HepG2 (cell line): Measurements from ENCODE around the gene CYP2A6. TPM values are rescaled to one million over a fixed set of nuclear protein-coding genes. Genes with fewer than 3 reads are reported as not detected.

ENCODE experiments used
- ASH2L ChIP-seq: fragments of 300-600, 200-600 bp; sonication (generic); IDR thresholded peaks from 2 replicates; pipeline ENCODE4 v1.7.0; 2017; ENCODE audit warnings: low read depth, mild to moderate bottlenecking, moderate library complexity, mixed read lengths, low read length; ENCODE audit not compliant: insufficient read length
- CREB3 ChIP-seq: sonication (generic); formaldehyde crosslinking; IDR thresholded peaks from 2 replicates; pipeline ENCODE4 v1.5.0; 2020; ENCODE audit warnings: missing genetic modification reagents
- CREBL2 ChIP-seq: sonication (generic); formaldehyde crosslinking; IDR thresholded peaks from 2 replicates; pipeline ENCODE4 v1.8.1; 2023; ENCODE audit warnings: missing genetic modification reagents, mild to moderate bottlenecking, borderline replicate concordance
- PHB2 ChIP-seq: fragments of 450-650 bp; IDR thresholded peaks from 2 replicates; pipeline ENCODE4 v1.6.1; 2018; ENCODE audit not compliant: partially characterized antibody
- PRDM10 ChIP-seq: sonication (generic); formaldehyde crosslinking; IDR thresholded peaks from 2 replicates; pipeline ENCODE4 v1.4.0; 2020; ENCODE audit warnings: low read depth, missing genetic modification reagents
- SP4 ChIP-seq: sonication (generic); formaldehyde crosslinking; IDR thresholded peaks from 2 replicates; pipeline ENCODE4 v1.8.1; 2023; ENCODE audit warnings: mild to moderate bottlenecking, missing genetic modification reagents
- TBL1XR1 ChIP-seq: fragments of 150-350 bp; IDR thresholded peaks from 2 replicates; pipeline ENCODE4 v1.6.1; 2014; ENCODE audit warnings: borderline replicate concordance, low read length; ENCODE audit not compliant: partially characterized antibody
- TSC22D2 ChIP-seq: sonication (generic); formaldehyde crosslinking; IDR thresholded peaks from 2 replicates; pipeline ENCODE4 v1.5.1; 2020; ENCODE audit warnings: missing genetic modification reagents, mild to moderate bottlenecking, borderline replicate concordance
- ZBTB14 ChIP-seq: sonication (generic); formaldehyde crosslinking; IDR thresholded peaks from 2 replicates; pipeline ENCODE4 v1.4.0; 2020; ENCODE audit warnings: missing genetic modification reagents
- ZNF362 ChIP-seq: sonication (generic); formaldehyde crosslinking; IDR thresholded peaks from 2 replicates; pipeline ENCODE4 v1.4.0; 2020; ENCODE audit warnings: missing genetic modification reagents, mild to moderate bottlenecking, borderline replicate concordance
- ZNF530 ChIP-seq: sonication (generic); formaldehyde crosslinking; IDR thresholded peaks from 2 replicates; pipeline ENCODE4 v1.5.0; 2020; ENCODE audit warnings: low read depth, mild to moderate bottlenecking, missing genetic modification reagents
- ZNF563 ChIP-seq: sonication (generic); formaldehyde crosslinking; IDR thresholded peaks from 2 replicates; pipeline ENCODE4 v1.8.0; 2022; ENCODE audit warnings: mild to moderate bottlenecking, moderate library complexity, missing genetic modification reagents
- ZNF672 ChIP-seq: sonication (generic); formaldehyde crosslinking; IDR thresholded peaks from 2 replicates; pipeline ENCODE4 v1.8.1; 2022; ENCODE audit warnings: missing genetic modification reagents
- ZNF703 ChIP-seq: sonication (generic); formaldehyde crosslinking; IDR thresholded peaks from 2 replicates; pipeline ENCODE4 v1.5.1; 2020; ENCODE audit warnings: missing genetic modification reagents, mild to moderate bottlenecking, moderate library complexity, borderline replicate concordance
- ZNF770 ChIP-seq: sonication (generic); formaldehyde crosslinking; IDR thresholded peaks from 2 replicates; pipeline ENCODE4 v1.5.0; 2020; ENCODE audit warnings: mild to moderate bottlenecking, missing genetic modification reagents
- ZNF780A ChIP-seq: sonication (generic); formaldehyde crosslinking; IDR thresholded peaks from 2 replicates; pipeline ENCODE4 v1.8.0; 2022; ENCODE audit warnings: mild to moderate bottlenecking, missing genetic modification reagents, moderate library complexity
- polyA plus RNA-seq, 8 experiments: library from polyadenylated mRNA; depleted of rRNA in 3 of 8; stranded (reverse) in 7 of 8; unstranded in 1 of 8; fragments of >200 nt; fragmentation: Illumina TruSeq in 4 of 8; extraction: Trizol in 4 of 8; gene quantifications; 2 replicates each; pipeline versions ENCODE4 v1.2.1 to v1.2.3, GENCODE V29; 2011 to 2016; ENCODE audit warnings: low read depth in 4 of 8, missing spikeins in 1 of 8, mixed read lengths in 1 of 8; ENCODE audit not compliant: insufficient read depth in 1 of 8
- total RNA-seq, 5 experiments: library from RNA; depleted of rRNA; stranded (reverse); fragments of >200 nt; fragmentation: Illumina TruSeq; extraction: Trizol; gene quantifications; 2 replicates each; pipeline ENCODE4 v1.2.3, GENCODE V29; 2016; ENCODE audit warnings: low read depth in 1 of 5

Gene CYP2A6
- total and polyA plus RNA-seq, 2 of the 13 experiments (the other 11 are each of a cell fraction or from before 2014, with no cell fraction given), result not detected

GRCh38 chr19:40797963-40798682 lies 52.1 kb downstream of the CYP2A6 start (continued):
- TF ChIP-seq ZNF563 (CRISPR knock-in tag) (0 out of 2 replicates have a peak, but pooled peaks have one; percentile 49), ZNF530 (CRISPR knock-in tag) (no peak), ZNF362 (CRISPR knock-in tag) (peak; percentile 36; the same call in 1 of the 2 replicates), ZNF780A (no peak), ZBTB14 (CRISPR knock-in tag) (peak; percentile 33), ASH2L (peak; percentile 51), CREBL2 (CRISPR knock-in tag) (no peak), ZNF672 (no peak), ZNF703 (CRISPR knock-in tag) (no peak), TSC22D2 (CRISPR knock-in tag) (no peak), ZNF770 (CRISPR knock-in tag) (peak; percentile 99), PHB2 (no peak), TBL1XR1 (no peak), PRDM10 (CRISPR knock-in tag) (no peak; the same call in 1 of the 2 replicates), SP4 (CRISPR knock-in tag) (no peak), CREB3 (CRISPR knock-in tag) (0 out of 2 replicates have a peak, but pooled peaks have one; percentile 68)
